GM03348 (cell line): Measurements from ENCODE around the gene SORCS1.

ENCODE experiments used
- DNase-seq: peaks from one replicate; pipeline ENCODE4 v3.0.0; 2012; ENCODE audit warnings: low spot score

SORCS1 gene

GRCh38 chr10:106815427-106816043 is 349.0 kb downstream of the SORCS1 start:
- DNase-seq: no peak

GRCh38 chr10:106804992-106805582 is 359.4 kb downstream of the SORCS1 start:
- DNase-seq: no peak

DNA sequence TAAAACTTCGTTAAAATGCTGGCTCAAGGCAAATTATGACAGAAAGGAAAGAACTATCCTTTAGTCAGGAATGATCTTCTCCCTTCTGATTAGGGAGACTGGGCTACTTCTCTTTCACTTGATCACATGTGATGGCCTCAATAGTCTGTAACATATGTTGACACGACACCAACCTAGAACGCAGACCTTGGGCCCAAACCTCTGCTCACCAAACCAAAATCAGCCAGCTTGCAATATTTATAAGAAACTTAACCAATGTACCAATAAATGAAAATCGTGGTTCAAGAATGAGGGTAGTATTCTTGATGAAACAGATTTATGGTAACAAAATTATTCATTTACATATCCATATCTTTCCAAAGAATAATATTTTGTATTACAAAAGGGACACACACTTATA is 361.6 kb downstream of the SORCS1 start:
- DNase-seq: no peak

GRCh38 chr10:106799776-106800175 is 364.7 kb downstream of the SORCS1 start:
- no peak for DNase-seq

- DNase-seq: no peak
Observed at GRCh38 chr10:106795619-106796018, 368.9 kb downstream of the SORCS1 start.

DNA sequence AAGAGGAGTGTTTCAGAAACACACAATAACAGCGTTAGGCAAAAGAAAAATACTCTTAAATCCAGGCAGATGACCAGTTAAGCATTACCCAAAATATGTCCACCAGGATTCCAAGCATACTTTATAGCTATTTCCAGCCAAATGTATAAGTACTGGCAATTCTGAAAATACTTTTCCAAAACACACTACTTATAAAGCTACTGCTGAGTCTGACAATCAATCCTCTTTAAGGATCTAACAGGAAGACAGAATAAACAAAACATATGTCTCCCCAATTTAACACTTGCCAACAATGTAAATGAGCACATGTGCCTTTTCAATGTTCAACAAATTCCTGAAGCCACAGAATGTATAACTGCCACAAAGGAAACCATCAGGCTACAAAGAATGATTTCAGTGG is 370.9 kb downstream of the SORCS1 start:
- no peak for DNase-seq

DNA sequence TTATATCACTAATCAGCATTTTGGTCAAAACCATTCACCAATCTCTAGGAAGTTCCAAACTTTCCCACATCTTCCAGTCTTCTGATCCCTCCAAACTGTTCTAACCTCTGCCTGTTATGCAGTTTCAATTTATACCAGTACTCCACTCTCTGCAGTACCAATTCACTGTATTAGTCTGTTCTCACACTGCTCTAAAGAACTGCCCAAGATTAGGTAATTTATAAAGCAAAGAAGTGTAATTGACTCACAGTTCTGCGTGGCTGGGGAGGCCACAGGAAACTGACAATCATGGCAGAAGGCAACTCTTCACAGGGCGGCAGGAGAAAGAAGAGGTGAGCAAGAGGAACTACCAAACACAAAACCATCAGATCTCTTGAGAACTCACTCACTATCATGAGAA is 374.9 kb downstream of the SORCS1 start:
- DNase-seq: no peak

DNA sequence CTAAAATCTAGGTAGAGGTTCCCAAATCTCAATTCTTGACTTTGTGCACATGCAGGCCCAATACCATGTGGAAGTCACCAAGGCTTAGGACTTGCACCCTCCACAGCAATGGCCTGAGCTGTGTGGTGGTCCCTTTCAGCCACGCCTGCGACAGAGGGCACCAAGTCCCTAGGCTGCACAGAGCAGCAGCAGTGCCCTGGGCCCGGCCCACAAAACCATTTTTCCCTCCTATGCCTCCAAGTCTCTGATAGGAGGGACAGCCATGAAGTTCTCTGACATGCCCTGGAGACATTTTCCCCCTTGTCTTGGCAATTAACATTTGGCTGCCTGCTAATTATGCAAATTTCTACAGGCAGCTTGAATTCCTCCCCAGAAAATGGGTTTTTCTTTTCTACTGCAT is 375.5 kb downstream of the SORCS1 start:
- DNase-seq: no peak

DNA sequence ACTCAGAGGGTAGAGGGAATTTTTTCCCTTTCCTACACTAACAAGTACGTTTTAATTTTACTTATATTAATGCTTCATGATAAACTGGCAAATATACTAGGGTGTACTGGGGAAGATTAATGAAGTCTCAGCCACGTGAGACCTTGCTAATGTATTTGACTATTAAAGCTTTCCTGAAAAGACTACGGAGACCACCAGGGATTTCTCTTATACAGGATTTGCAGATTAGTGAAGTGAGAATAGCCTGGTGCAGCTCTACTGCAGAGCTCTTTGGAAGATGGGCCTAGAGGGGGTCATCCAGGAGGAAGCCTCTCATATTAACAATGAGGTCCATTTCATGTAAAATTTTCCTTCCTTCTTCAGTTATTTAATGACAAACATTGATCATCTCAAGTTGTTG is 379.0 kb downstream of the SORCS1 start:
- no peak for DNase-seq

GRCh38 chr10:106780632-106781031 is 383.9 kb downstream of the SORCS1 start:
- DNase-seq: no peak

DNA sequence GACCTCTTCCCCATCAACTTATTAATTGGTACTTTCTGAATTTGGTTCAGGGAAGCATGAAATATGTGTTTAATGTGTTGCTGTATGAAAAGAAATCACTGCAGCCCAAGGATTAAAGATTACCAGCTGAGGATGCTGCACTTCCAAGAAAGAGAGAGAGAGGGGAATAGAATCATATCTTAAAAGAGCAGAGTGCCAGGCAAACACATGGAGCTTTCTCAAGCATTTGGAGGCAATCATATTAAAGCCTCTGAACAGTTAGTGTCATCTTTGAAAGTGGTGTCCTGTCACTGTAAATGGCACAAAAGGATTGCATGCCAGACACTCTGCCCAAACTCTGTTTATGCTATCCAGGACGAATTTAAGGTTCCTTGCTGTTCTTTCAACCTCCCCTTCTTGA is 386.7 kb downstream of the SORCS1 start:
- DNase-seq: no peak

GRCh38 chr10:106775127-106775526 is 389.4 kb downstream of the SORCS1 start:
- DNase-seq: no peak

GRCh38 chr10:106772957-106773356 is 391.5 kb downstream of the SORCS1 start:
- DNase-seq: no peak

GRCh38 chr10:106771154-106771553 is 393.4 kb downstream of the SORCS1 start:
- DNase-seq: no peak

DNA sequence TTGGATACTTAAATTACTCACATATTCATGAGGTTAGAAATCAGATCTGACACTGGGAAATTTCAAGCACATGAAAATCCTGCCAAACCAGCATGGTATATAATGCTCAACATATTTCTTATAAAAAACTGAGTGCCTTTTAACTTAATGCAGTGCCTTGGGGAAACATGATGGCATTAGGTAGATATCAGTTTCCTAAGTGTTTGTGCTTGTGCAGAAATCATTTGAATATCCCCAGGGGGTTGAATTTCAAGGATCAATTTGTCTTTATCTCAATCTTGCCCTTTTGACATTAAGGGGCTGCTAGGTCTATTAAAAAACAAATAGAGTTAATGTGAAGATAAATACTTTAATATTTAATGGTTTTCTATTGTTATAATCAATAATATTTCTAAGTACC is 396.3 kb downstream of the SORCS1 start:
- no peak for DNase-seq

DNA sequence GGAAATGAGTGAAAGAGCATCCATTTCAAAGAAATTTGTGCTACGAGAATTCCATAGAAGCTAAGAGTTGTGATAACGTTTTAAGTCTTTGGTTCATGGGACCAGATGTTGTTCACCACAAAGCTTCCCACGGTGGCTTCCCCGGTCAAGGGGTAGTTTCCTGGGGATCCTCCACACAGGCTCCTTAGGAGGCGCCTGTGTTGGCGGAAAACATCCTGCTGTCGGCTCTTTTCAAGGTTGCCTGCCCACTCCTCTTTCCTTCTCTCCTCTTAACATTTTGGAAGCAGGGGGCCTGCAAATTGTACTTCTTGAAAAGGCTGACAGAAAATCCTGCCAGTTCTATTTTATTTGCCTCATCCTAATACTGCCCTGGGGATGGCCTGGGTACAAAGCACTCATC is 398.6 kb downstream of the SORCS1 start:
- no peak for DNase-seq

GRCh38 chr10:106765241-106765754 is 399.2 kb downstream of the SORCS1 start:
- DNase-seq: no peak

GRCh38 chr10:106764360-106764759 is 400.1 kb downstream of the SORCS1 start:
- no peak for DNase-seq

- DNase-seq: no peak
Observed at GRCh38 chr10:106761906-106762305, 402.6 kb downstream of the SORCS1 start.

GRCh38 chr10:106757521-106757920 is 407.0 kb downstream of the SORCS1 start:
- no peak for DNase-seq

DNA sequence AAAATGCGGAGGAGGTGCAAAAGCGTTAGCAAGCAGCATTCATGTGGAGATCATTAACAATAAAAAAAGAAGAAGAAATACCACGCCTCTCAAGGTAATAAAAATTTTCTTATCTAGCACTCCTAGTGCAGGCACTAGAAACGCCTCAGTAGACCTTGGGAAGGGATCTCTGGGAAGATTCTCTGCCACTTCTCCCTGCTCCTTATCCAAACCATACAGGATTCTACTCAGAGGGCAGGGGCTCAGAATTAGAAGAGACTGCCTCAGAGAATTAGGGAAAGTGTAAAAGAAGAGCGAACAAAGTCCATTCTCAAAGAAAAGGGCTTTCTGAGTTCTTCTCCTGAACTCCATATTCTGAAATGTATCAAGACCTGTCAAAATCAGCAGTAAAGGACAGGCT is 413.4 kb downstream of the SORCS1 start:
- DNase-seq: no peak

DNA sequence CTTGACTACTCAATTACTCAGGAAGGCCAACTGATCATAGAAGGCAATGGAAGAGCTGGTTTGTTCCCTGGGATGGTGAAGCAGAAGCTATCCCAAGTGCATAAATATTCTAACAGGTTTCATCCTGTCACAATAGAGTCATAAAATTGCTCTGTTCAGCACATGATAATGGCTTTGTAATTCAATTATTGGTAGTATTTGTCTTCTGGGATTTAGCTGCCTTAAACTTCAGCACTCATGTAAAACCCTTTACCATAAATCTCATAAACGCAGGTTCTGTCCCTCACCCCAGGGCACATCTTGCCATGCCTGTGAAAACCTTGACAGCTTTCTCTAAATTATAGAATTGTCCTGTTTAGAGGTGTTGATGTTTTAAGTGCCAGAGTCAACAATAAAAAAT is 417.6 kb downstream of the SORCS1 start:
- no peak for DNase-seq

DNA sequence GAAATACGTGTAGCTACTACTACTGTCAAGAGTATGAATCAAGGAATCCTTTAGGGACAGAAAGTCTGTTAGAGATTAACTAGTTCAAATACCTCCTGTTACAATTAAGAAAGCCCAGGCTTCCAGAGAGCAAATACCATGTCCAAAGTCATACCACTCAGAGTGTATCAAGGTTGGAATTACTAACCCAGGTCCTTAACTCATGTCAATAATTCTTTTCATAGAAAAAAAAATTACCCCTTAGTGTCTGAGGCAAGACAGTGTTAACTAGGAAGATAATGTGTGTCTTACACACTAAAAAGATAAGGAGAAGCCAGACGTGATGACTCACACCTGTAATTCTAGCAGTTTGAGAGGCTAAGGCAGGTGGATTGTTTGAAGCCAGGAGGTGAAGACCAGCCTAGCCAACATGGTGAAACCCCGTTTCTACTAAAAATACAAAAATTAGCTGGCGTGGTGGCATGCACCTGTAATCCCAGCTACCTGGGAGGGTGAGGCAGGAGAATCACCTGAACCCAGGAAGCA is 423.4 kb downstream of the SORCS1 start:
- DNase-seq: no peak

GRCh38 chr10:106740071-106740470 is 424.4 kb downstream of the SORCS1 start:
- DNase-seq: no peak
